ENCODE results near the gene PPID.
A peak's percentile ranks its signal among the peaks of the same experiment; 100 is the strongest.

Gene PPID

DNA sequence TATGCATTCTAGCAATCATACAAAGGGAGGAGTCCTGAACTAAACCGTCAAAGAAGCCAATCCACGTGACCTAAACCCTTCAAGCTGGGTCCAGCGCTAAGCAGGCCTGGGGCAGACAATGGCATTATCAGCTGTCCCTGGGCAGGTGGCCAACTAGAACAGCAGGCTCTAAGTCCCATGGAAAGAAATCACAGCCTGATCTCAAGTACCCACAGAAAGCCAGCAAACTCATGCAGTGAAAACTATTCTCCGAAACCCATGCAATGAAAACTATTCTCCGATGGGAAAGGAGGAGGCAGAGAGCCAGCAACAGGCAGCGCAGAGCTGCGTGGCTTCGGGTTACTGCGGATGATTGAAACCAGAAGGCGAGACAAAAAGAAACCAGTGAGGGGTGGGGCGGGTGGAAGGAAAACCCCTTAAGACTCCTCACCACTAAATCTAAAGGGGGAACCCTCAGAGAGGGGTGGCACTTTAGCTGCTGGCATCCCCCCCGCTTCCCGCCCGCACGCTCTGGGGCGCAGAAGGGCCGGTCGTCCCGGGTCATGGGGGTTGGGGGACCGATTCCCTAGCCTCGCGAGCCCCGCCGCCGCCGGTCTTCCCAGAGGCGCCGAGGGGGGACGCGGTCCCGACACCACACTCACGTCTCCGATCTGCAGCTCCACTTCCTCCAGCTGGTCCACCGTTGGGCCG is 52.1 kb downstream of the PPID start:
- Histone ChIP-seq H3K9me3 (ENCODE audit: low read length) (no peaks in the 10 kb centered on the region), H3K79me2 (ENCODE audit: insufficient read depth, low read length) (peaks cover 16% of the 10 kb centered on the region)

DNA sequence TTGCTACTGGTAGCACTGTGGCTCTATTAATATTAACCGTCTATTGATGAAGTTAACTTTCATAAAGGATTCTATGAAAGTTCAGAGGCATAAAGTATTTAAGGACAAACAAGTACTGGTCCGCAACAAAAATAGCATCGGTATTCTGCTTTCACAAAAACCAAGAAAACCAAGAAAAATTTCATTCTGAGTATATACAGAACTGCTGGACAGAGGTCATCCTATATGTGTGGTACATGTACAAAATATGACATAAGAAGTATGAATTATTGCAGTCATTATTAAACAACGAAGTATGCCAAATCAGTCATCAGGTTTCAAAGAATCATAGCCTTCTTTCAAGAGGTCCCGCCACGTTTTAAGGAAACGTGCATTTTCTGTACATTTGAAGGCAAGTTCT is 53.9 kb downstream of the PPID start:
- no peak overlapping the region for H3K9ac ChIP-seq (ENCODE audit: low read length)

More for the DNA sequence above, 52.1 kb downstream of the PPID start:
- Histone ChIP-seq H4K20me1 (ENCODE audit: insufficient read depth, low read length) (no peaks in the 10 kb centered on the region), H3K4me1 (ENCODE audit: insufficient read depth, low read length, severe bottlenecking) (peaks cover 23% of the 10 kb centered on the region), H2AFZ (ENCODE audit: low read length) (no peak overlapping the region), H3K27me3 (ENCODE audit: insufficient read depth, low read length) (no peaks in the 10 kb centered on the region), H3K4me2 (ENCODE audit: low read length) (peak overlapping the region; percentile 86), H3F3A (ENCODE audit: insufficient read depth, low read length) (no peaks in the 10 kb centered on the region), H3K9me2 (ENCODE audit: low read depth, low read length) (no peaks in the 10 kb centered on the region), H3K9ac (ENCODE audit: low read length) (peak overlapping the region; percentile 86), H3K4me3 (ENCODE audit: low read depth, low read length, poor library complexity, severe bottlenecking) (peak overlapping the region; percentile 87), H3K27ac (ENCODE audit: low read depth, low read length, poor library complexity, severe bottlenecking) (peak overlapping the region; percentile 72), H3K36me3 (ENCODE audit: insufficient read depth, low read length) (no peaks in the 10 kb centered on the region)
- TF ChIP-seq, protein P1, sequence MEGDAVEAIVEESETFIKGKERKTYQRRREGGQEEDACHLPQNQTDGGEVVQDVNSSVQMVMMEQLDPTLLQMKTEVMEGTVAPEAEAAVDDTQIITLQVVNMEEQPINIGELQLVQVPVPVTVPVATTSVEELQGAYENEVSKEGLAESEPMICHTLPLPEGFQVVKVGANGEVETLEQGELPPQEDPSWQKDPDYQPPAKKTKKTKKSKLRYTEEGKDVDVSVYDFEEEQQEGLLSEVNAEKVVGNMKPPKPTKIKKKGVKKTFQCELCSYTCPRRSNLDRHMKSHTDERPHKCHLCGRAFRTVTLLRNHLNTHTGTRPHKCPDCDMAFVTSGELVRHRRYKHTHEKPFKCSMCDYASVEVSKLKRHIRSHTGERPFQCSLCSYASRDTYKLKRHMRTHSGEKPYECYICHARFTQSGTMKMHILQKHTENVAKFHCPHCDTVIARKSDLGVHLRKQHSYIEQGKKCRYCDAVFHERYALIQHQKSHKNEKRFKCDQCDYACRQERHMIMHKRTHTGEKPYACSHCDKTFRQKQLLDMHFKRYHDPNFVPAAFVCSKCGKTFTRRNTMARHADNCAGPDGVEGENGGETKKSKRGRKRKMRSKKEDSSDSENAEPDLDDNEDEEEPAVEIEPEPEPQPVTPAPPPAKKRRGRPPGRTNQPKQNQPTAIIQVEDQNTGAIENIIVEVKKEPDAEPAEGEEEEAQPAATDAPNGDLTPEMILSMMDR (IDR thresholded peaks at IDR 0.05; ENCODE audit: low read length), result no peak
- no peak for TF ChIP-seq EZH2 (IDR thresholded peaks at IDR 0.05; ENCODE audit: borderline replicate concordance, low read length)

DNA sequence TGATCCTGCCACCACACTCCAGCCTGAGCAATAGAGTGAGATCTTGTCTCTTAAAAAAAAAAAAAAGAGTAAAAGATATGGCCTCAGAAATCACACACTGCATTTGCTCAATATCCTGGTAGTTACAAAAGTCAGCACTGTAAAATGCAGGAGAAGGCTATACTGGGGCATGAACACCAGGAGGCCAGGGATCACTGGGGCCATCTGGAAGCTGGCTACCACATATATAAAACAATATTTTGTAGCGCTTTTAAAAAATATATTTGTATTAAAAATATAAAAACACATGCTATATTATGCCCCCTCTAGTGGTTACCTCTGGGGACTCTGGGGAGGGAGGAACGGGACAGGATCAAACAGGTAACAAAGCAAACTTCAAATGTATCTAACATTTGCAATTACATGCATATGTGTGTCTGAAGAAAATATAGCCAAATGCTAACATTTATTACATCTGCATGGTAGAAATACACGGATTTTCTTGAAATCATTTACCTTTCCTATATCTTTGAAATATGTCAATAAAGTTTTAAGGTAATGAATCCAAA is 55.5 kb downstream of the PPID start:
- TF ChIP-seq, protein P1 (IDR thresholded peaks at IDR 0.05; ENCODE audit: low read length), result peak; percentile 40
- TF ChIP-seq EZH2 (IDR thresholded peaks at IDR 0.05; ENCODE audit: borderline replicate concordance, low read length), result no peak
- no peaks in the 10 kb centered on the region for H4K20me1 ChIP-seq (ENCODE audit: insufficient read depth, low read length)
- H3K9me3 ChIP-seq (ENCODE audit: low read length), result no peaks in the 10 kb centered on the region
- H2AFZ ChIP-seq (ENCODE audit: low read length), result no peak overlapping the region
- no peaks in the 10 kb centered on the region for H3K27me3 ChIP-seq (ENCODE audit: insufficient read depth, low read length)
- H3K27ac ChIP-seq (ENCODE audit: low read depth, low read length, poor library complexity, severe bottlenecking), result no peak overlapping the region
- no peaks in the 10 kb centered on the region for H3F3A ChIP-seq (ENCODE audit: insufficient read depth, low read length)
- no peaks in the 10 kb centered on the region for H3K36me3 ChIP-seq (ENCODE audit: insufficient read depth, low read length)
- no peaks in the 10 kb centered on the region for H3K9me2 ChIP-seq (ENCODE audit: low read depth, low read length)
- no peak overlapping the region for H3K4me3 ChIP-seq (ENCODE audit: low read depth, low read length, poor library complexity, severe bottlenecking)
- no peak overlapping the region for H3K9ac ChIP-seq (ENCODE audit: low read length)
- H3K4me1 ChIP-seq (ENCODE audit: insufficient read depth, low read length, severe bottlenecking), result peaks cover 13% of the 10 kb centered on the region
- no peak overlapping the region for H3K4me2 ChIP-seq (ENCODE audit: low read length)
- peaks cover 16% of the 10 kb centered on the region for H3K79me2 ChIP-seq (ENCODE audit: insufficient read depth, low read length)

More for the DNA sequence above, 53.9 kb downstream of the PPID start:
- Histone ChIP-seq H3K4me2 (ENCODE audit: low read length) (no peak overlapping the region), H3K4me3 (ENCODE audit: low read depth, low read length, poor library complexity, severe bottlenecking) (no peak overlapping the region), H3K9me2 (ENCODE audit: low read depth, low read length) (no peaks in the 10 kb centered on the region), H4K20me1 (ENCODE audit: insufficient read depth, low read length) (no peaks in the 10 kb centered on the region), H3F3A (ENCODE audit: insufficient read depth, low read length) (no peaks in the 10 kb centered on the region), H3K4me1 (ENCODE audit: insufficient read depth, low read length, severe bottlenecking) (peaks cover 23% of the 10 kb centered on the region), H3K27ac (ENCODE audit: low read depth, low read length, poor library complexity, severe bottlenecking) (no peak overlapping the region), H3K27me3 (ENCODE audit: insufficient read depth, low read length) (no peaks in the 10 kb centered on the region), H2AFZ (ENCODE audit: low read length) (no peak overlapping the region), H3K36me3 (ENCODE audit: insufficient read depth, low read length) (no peaks in the 10 kb centered on the region), H3K9me3 (ENCODE audit: low read length) (no peaks in the 10 kb centered on the region), H3K79me2 (ENCODE audit: insufficient read depth, low read length) (peaks cover 16% of the 10 kb centered on the region)
- TF ChIP-seq, protein P1 (IDR thresholded peaks at IDR 0.05; ENCODE audit: low read length), result no peak
- no peak for TF ChIP-seq EZH2 (IDR thresholded peaks at IDR 0.05; ENCODE audit: borderline replicate concordance, low read length)

Data from OCI-LY1 (cell line).